ENCODE data around the gene CCDC90B.

CCDC90B gene

GRCh38 chr11:83222499-83222898 lies 63.7 kb downstream of the CCDC90B start:
- DNase-seq = no peak

GRCh38 chr11:83221694-83222093 lies 64.5 kb downstream of the CCDC90B start:
- no peak for DNase-seq

- no peak for DNase-seq
Observed at GRCh38 chr11:83220260-83220659, 65.9 kb downstream of the CCDC90B start.

- DNase-seq = no peak
Observed at GRCh38 chr11:83219095-83219494, 67.1 kb downstream of the CCDC90B start.
